ENCODE results near the gene FAM120A.

Gene FAM120A

GRCh38 chr9:93600504-93600903, 149.0 kb downstream of the FAM120A start:
- no peak for DNase-seq (ENCODE audit: extremely low read depth, low read depth)
- TF ChIP-seq CTCF (IDR thresholded peaks at IDR 0.05; ENCODE audit: low read depth, low read length, missing control alignments) = no peak
- no peak overlapping the region for H3K4me3 ChIP-seq (replicated peaks; ENCODE audit: low read depth, low read length)

GRCh38 chr9:93601063-93601462, 149.6 kb downstream of the FAM120A start:
- no peak for TF ChIP-seq CTCF (IDR thresholded peaks at IDR 0.05; ENCODE audit: low read depth, low read length, missing control alignments)
- no peak for DNase-seq (ENCODE audit: extremely low read depth, low read depth)
- no peak overlapping the region for H3K4me3 ChIP-seq (replicated peaks; ENCODE audit: low read depth, low read length)

GRCh38 chr9:93601666-93602065, 150.2 kb downstream of the FAM120A start:
- no peak overlapping the region for H3K4me3 ChIP-seq (replicated peaks; ENCODE audit: low read depth, low read length)
- TF ChIP-seq CTCF (IDR thresholded peaks at IDR 0.05; ENCODE audit: low read depth, low read length, missing control alignments) = no peak

GRCh38 chr9:93603011-93603410, 151.5 kb downstream of the FAM120A start:
- DNase-seq (ENCODE audit: extremely low read depth, low read depth) = no peak
- no peak overlapping the region for H3K4me3 ChIP-seq (replicated peaks; ENCODE audit: low read depth, low read length)
- no peak for TF ChIP-seq CTCF (IDR thresholded peaks at IDR 0.05; ENCODE audit: low read depth, low read length, missing control alignments)

More at GRCh38 chr9:93601666-93602065, 150.2 kb downstream of the FAM120A start:
- no peak for DNase-seq (ENCODE audit: extremely low read depth, low read depth)

GRCh38 chr9:93603906-93604326, 152.4 kb downstream of the FAM120A start:
- no peak for TF ChIP-seq CTCF (IDR thresholded peaks at IDR 0.05; ENCODE audit: low read depth, low read length, missing control alignments)
- no peak overlapping the region for H3K4me3 ChIP-seq (replicated peaks; ENCODE audit: low read depth, low read length)
- no peak for DNase-seq (ENCODE audit: extremely low read depth, low read depth)

- no peak overlapping the region for H3K4me3 ChIP-seq (replicated peaks; ENCODE audit: low read depth, low read length)
- DNase-seq (ENCODE audit: extremely low read depth, low read depth) = no peak
- TF ChIP-seq CTCF (IDR thresholded peaks at IDR 0.05; ENCODE audit: low read depth, low read length, missing control alignments) = no peak
Measured at GRCh38 chr9:93606187-93606586, 154.7 kb downstream of the FAM120A start.

- DNase-seq (ENCODE audit: extremely low read depth, low read depth) = no peak
- no peak overlapping the region for H3K4me3 ChIP-seq (replicated peaks; ENCODE audit: low read depth, low read length)
- no peak for TF ChIP-seq CTCF (IDR thresholded peaks at IDR 0.05; ENCODE audit: low read depth, low read length, missing control alignments)
Measured at GRCh38 chr9:93610206-93610605, 158.7 kb downstream of the FAM120A start.

Measured in HFF-Myc (cell line).